Hematopoietic multipotent progenitor cell treated with erythropoietin and hydrocortisone succinate and interleukin-3 and kit ligand, for 17 days (in vitro differentiated cells): Measurements from ENCODE around the gene UGGT2.
"Not testable (repeated sequence)": the region's sequence is repeated elsewhere in the genome, so short reads cannot be mapped to it uniquely, and the experiment has no call there.

Source experiments
- DNase-seq: peaks from one replicate; pipeline ENCODE4 v3.0.0-alpha.2; 2015; ENCODE audit warnings: low spot score

UGGT2 gene

GRCh38 chr13:96051946-96052345, 1.3 kb downstream of the UGGT2 start:
- not testable (repeated sequence) for DNase-seq

GRCh38 chr13:96051491-96051890, 1.7 kb downstream of the UGGT2 start:
- DNase-seq, result not testable (repeated sequence)

GRCh38 chr13:96050955-96051354, 2.2 kb downstream of the UGGT2 start:
- DNase-seq, result not testable (repeated sequence)

GRCh38 chr13:96046449-96047126, 6.6 kb downstream of the UGGT2 start:
- not testable (repeated sequence) for DNase-seq

- DNase-seq, result no peak
Measured at GRCh38 chr13:96044238-96044637, 9.0 kb downstream of the UGGT2 start.

GRCh38 chr13:96041326-96042110, 11.7 kb downstream of the UGGT2 start:
- no peak for DNase-seq

GRCh38 chr13:96036515-96036914, 16.7 kb downstream of the UGGT2 start:
- no peak for DNase-seq

GRCh38 chr13:96034662-96035061, 18.5 kb downstream of the UGGT2 start:
- DNase-seq, result no peak

GRCh38 chr13:96033220-96034015, 19.8 kb downstream of the UGGT2 start:
- no peak for DNase-seq

GRCh38 chr13:96032717-96033116, 20.5 kb downstream of the UGGT2 start:
- no peak for DNase-seq

- DNase-seq, result no peak
Measured at GRCh38 chr13:96029002-96029401, 24.2 kb downstream of the UGGT2 start.

- no peak for DNase-seq
Measured at GRCh38 chr13:96027496-96027895, 25.7 kb downstream of the UGGT2 start.

GRCh38 chr13:96025283-96025682, 27.9 kb downstream of the UGGT2 start:
- no peak for DNase-seq

GRCh38 chr13:96020931-96021330, 32.3 kb downstream of the UGGT2 start:
- no peak for DNase-seq

GRCh38 chr13:96020155-96020575, 33.0 kb downstream of the UGGT2 start:
- DNase-seq, result peak; percentile 27

GRCh38 chr13:96018135-96018534, 35.1 kb downstream of the UGGT2 start:
- no peak for DNase-seq

GRCh38 chr13:96011291-96011872, 41.8 kb downstream of the UGGT2 start:
- DNase-seq, result no peak

- DNase-seq, result no peak
Measured at GRCh38 chr13:96003304-96003703, 49.9 kb downstream of the UGGT2 start.

- no peak for DNase-seq
Measured at GRCh38 chr13:96002322-96003131, 50.7 kb downstream of the UGGT2 start.

GRCh38 chr13:96000069-96000468, 53.1 kb downstream of the UGGT2 start:
- no peak for DNase-seq

- DNase-seq, result no peak
Measured at GRCh38 chr13:95987841-95988240, 65.4 kb downstream of the UGGT2 start.
